ENCODE data around the gene C19orf44. TPM values are rescaled to one million over a fixed set of nuclear protein-coding genes. Genes with fewer than 3 reads are reported as not detected.
"Not testable (repeated sequence)": the region's sequence is repeated elsewhere in the genome, so short reads cannot be mapped to it uniquely, and the experiment has no call there.

The C19orf44 gene
- polyA plus RNA-seq, 4 donors, result 11.8 to 15.8 (median 12.2) TPM

DNA sequence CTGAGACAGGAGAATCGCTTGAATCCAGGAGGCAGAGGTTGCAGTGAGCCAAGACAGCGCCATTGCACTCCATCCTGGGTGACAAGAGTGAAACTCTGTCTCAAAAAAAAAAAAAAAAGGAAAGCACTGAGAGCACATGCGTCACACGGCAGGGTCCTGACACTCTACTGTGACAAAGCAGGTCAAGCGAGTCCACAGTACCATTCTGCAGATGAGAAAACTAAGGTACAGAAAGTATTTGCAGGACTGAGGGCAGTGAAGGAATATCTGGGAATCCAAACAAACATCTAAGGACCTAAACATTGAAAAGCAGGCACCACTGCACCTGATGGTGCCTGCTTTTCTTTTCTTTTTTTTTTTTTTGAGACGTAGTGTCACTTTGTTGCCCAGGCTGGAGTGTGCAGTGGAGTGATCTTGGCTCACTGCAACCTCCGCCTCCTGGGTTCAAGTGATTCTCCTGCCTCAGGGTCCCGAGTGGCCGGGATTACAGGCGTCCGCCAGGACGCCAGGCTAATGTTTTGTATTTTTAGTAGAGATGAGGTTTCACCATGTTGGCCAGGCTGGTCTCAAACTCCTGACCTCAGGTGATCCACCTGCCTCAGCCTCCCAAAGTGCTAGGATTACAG is 29.3 kb upstream of the C19orf44 start:
- not testable (repeated sequence) for DNase-seq (ENCODE audit: low read depth in 4 of 4, low spot score in 3 of 4)

DNA sequence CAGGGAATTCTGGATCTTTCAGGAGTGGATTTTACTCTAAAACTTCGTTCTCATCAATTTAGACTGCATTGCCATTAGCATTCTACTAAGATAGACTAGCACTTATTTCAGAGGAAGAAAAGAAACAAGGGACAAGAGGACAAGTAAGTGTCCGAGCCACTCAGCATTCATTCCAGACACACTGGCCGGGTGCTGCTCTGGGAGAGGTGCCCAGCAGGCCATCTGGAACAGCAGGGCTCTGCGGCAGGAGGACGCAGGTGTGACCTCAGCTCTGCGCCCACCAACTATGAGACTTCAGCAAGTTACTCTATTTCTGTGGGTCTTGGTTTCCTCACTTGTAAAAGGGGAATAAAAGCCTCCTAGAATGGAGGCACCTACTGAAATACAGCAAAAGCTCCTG is 28.6 kb upstream of the C19orf44 start:
- DNase-seq (ENCODE audit: low read depth in 4 of 4, low spot score in 3 of 4), result no peak

- no peak for DNase-seq (ENCODE audit: low read depth in 4 of 4, low spot score in 3 of 4)
Measured at GRCh38 chr19:16470541-16470910, 25.7 kb upstream of the C19orf44 start.

- DNase-seq (ENCODE audit: low read depth in 4 of 4, low spot score in 3 of 4), result no peak
Measured at GRCh38 chr19:16470911-16471811, 25.0 kb upstream of the C19orf44 start.

GRCh38 chr19:16472559-16472899 is 23.7 kb upstream of the C19orf44 start:
- not testable (repeated sequence) for DNase-seq (ENCODE audit: low read depth in 4 of 4, low spot score in 3 of 4)

GRCh38 chr19:16472992-16473391 is 23.2 kb upstream of the C19orf44 start:
- DNase-seq (ENCODE audit: low read depth in 4 of 4, low spot score in 3 of 4), result no peak

GRCh38 chr19:16473875-16474392 is 22.3 kb upstream of the C19orf44 start:
- no peak for DNase-seq (ENCODE audit: low read depth in 4 of 4, low spot score in 3 of 4)

DNA sequence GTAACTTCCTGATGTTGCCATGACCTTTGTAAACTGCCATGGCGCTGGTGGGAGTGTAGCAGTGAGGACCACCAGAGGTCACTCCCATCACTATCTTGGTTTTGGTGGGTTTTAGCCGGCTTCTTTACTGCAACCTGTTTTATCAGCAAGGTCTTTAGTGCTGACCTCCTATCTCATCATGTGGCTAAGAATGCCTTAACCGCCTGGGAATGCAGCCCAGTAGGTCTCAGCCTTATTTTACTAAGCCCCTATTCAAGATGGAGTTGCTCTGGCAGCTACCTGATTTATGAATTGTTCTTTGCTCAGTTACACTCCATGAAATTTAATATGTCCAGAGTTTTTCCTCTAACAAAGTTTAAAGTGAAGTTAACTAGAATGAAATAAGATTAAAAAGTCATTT is 19.8 kb upstream of the C19orf44 start:
- DNase-seq (ENCODE audit: low read depth in 4 of 4, low spot score in 3 of 4), result no peak

DNA sequence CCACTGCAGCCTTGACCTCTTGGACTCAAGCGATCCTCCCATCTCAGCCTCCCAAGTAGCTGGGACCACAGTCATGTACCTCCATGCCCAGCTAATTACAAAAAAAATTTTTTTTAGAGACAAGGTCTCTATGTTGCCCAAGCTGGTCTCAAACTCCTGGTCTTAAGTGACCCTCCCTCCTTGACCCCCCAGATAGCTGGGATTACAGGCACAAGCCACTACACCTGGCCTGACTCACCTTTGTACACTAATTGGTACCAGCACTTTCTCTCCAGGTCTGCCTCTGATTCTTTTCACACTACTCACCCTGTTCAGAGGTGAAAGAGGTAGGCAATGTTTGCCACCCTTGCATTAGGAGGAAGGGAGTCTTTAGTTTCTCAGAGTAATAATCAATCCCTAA is 18.9 kb upstream of the C19orf44 start:
- no peak for DNase-seq (ENCODE audit: low read depth in 4 of 4, low spot score in 3 of 4)

GRCh38 chr19:16482745-16483144 is 13.4 kb upstream of the C19orf44 start:
- DNase-seq (ENCODE audit: low read depth in 4 of 4, low spot score in 3 of 4), result no peak

- DNase-seq (ENCODE audit: low read depth in 4 of 4, low spot score in 3 of 4), result not testable (repeated sequence)
Measured at GRCh38 chr19:16486476-16486875, 9.7 kb upstream of the C19orf44 start.

- no peak for DNase-seq (ENCODE audit: low read depth in 4 of 4, low spot score in 3 of 4)
Measured at GRCh38 chr19:16496613-16496983, 404 bp downstream of the C19orf44 start.

GRCh38 chr19:16497042-16497441 is 848 bp downstream of the C19orf44 start:
- DNase-seq (ENCODE audit: low read depth in 4 of 4, low spot score in 3 of 4), result no peak

GRCh38 chr19:16497837-16498236 is 1.6 kb downstream of the C19orf44 start:
- DNase-seq (ENCODE audit: low read depth in 4 of 4, low spot score in 3 of 4), result no peak

- DNase-seq (ENCODE audit: low read depth in 4 of 4, low spot score in 3 of 4), result no peak
Measured at GRCh38 chr19:16504271-16504670, 8.1 kb downstream of the C19orf44 start.

- not testable (repeated sequence) for DNase-seq (ENCODE audit: low read depth in 4 of 4, low spot score in 3 of 4)
Measured at GRCh38 chr19:16506161-16506560, 10.0 kb downstream of the C19orf44 start.

DNA sequence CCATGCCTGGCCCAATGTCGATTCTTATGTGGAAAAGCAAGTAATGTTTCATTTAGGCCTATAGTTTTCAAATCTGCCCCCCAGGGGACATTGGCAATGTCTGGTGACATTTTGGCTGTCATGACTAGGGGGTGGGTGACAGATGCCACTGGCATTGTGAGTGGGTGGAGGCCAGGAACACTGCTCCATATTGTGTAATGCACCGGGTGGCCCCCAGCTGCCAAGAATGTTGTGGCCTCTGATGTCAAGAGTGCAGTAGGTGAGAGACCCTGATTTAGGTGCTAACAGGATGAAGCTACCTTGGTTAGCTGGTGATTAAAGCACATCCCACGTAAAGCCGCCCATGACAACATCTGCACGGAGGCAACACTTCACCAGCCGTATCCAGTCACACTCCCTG is 10.8 kb downstream of the C19orf44 start:
- no peak for DNase-seq (ENCODE audit: low read depth in 4 of 4, low spot score in 3 of 4)

DNA sequence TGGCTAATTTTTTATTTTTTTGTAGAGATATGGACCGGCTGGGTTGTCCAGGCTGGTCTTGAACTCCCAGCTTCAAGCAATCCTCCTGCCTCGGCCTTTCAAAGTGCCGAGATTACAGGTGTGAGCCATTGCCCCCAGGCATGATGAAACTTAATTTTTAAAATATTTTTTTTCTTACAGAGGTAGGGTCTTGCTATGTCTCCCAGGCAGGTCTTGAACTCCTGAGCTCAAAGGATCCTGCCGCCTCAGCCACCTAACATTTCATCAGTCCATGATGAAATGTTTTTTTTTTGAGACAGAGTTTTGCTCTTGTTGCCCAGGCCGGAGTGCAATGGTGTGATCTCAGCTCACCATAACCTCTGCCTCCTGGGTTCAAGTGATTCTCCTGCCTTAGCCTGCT is 12.4 kb downstream of the C19orf44 start:
- DNase-seq (ENCODE audit: low read depth in 4 of 4, low spot score in 3 of 4), result no peak

DNA sequence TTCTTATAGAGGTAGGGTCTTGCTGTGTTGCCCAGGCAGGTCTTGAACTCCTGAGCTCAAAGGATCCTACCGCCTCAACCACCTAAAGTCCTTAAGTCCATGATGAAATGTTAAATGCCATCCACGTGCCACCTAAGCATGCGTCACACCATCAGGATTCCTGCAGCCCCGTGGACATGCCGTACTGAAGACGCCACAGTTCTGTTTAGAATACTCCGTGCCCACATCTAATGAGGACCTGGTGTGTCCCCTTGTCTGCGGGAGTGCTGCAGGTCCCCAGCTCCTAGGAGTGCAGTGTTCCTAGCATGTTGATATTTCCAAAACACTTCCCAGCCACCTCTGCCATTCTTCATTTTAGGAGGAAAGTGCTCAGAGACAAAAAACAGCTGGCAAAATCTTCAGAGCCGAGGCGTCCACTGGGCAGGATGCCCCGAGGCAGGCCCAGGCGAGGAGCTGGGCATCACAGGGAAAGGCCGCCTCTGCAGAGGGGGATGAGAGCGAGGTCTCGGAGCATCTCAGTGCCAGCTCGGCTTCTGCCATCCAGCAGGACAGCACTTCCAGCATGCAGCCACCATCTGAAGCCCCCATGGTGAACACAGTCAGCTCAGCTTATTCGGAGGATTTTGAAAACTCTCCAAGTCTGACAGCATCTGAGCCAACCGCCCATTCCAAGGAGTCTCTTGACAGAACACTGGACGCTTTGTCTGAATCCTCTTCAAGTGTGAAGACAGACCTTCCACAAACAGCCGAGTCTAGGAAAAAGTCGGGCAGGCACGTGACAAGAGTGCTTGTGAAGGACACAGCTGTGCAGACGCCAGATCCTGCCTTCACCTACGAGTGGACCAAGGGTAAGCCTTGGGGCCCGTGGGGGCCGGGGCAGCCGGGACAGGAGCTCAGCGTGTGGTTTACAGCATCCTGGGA is 13.2 kb downstream of the C19orf44 start:
- no peak for DNase-seq (ENCODE audit: low read depth in 4 of 4, low spot score in 3 of 4)

DNA sequence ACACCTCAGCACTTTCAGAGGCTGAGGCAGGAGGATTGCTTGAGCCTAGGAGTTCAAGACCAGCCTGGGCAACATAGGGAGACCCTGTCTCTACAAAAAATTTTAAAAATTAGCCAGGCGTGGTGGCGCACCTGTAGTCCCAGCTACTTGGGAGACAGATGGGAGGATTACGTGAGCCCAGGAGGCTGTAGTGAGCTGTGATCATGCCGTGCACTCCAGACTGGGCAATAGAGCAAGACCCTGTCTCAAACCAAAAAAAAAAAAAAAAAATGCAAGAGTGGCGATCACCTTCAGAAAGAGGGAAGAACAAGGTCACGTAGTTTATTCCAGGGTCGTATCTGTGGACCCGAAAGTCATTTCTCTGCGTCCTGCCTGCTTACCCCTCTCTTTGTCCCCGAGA is 16.4 kb downstream of the C19orf44 start:
- DNase-seq (ENCODE audit: low read depth in 4 of 4, low spot score in 3 of 4), result not testable (repeated sequence)
